ENCODE results near the gene TBPL1.

The TBPL1 gene

DNA sequence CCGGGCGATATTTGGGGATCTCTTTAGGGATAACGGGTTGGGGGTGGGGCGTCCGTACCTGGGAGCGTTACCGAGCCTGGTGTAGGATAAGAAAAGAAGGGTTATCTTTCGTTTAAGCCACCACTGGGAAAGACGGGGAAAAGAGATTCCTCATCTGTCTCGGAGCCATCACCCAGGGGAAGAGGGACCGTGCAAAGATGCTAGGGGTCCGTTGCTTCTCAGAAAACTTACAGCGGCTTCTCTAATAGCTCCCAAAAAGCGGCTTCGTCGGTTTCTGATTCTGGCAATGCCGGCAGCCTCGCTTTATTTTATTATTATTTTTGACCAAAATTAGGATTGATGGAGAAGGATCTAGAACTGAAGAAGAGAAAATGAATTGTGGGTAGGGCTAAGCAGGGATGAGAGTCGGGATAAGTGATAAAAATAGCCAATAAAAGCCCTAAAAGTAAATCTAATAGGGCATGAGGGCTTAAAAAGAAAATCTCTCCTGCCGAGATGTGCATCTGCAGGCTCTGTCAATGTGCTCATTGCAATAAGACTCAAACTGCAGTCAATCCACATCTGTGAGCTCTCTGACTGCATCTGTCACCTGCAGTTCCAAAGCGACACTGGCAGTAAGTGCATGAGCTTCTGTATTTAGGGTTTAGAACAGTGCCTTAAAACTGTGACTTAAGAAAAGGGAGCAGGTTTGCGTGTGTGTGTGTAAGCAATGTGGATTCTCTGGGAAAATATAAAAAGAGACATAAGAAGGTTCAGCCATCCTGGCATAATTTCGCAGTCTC lies 801 bp downstream of the TBPL1 start:
- DNase-seq (ENCODE audit: low spot score): peak; percentile 52

DNA sequence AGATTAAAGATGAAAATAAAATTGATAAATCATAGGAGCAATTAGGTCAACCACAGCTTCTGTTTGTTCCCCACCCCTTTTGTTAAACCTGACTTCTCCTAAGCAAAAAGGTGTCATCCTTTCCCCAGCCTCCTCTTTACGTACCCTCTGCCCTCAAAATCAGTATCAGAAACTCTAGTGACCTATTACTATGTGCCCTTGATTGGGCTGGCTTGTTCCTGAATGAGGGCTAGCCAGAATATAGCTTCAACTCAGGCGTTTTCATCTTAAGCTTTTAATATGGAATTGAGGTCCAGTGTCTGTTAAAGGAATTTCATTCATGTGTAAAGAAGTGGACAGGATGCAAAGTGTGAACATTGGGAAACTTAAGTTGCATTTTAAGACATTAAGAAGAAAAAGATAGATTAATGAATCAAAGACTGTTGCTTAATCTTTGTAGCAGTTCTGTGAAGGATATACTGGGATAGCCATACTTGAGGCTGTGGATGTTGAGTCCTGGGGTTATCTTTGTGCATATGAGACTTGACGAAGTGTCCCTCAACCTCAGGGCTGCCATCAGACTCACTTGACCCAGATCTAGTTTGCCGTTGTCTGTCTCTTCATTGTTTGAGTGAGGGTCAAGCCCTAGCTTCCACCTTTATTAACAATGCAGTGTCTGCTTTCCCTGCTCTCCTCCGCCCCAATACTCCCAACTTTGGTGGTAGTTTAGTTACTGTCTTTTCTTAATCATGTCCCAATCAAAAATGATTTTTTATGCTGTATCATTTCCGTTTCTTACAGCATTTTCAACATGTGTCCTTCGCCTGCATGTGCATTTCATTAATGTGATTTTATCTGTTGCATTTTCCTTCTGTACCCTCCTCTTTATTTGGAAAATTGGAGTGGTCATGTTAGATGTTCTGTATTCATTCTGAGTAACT lies 1.9 kb downstream of the TBPL1 start:
- DNase-seq (ENCODE audit: low spot score): no peak

DNA sequence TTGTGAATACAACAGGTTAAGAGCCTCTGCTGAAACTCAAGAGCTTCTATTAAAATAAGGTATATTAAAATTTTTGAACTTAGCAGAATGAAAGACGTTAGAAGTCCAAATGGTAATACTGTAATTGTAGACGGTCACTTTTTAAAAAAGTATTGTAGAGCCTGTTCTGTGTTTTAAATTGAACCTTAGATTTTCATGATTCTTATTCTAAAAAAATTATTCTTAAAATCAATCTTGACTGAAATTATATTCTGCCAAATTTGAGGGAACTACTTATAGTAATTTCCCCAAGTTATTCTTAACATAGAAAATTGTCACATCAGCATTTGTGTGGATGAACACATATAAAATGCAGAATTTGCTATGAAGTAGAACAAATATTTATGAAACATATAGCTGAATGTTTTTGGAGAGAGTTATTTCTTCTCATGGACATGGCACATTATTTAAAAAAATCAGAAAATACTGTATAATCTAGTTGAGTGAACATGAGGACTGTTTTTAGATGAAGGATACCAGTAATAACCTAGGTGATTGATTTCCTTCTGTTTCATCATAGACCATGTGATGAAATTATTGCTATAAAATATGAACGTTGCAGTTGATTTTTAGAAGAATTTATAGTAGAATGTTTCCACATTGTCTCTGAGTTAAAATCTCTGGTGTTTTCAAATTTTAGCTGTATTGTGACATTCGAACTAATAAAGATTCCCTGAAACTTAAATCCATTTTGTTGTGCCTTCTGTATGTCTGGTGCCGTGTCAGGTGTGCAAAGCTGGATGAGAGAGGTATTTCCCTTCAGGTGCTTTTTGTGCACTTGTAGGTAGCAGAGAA lies 2.8 kb downstream of the TBPL1 start:
- no peak for DNase-seq (ENCODE audit: low spot score)

DNA sequence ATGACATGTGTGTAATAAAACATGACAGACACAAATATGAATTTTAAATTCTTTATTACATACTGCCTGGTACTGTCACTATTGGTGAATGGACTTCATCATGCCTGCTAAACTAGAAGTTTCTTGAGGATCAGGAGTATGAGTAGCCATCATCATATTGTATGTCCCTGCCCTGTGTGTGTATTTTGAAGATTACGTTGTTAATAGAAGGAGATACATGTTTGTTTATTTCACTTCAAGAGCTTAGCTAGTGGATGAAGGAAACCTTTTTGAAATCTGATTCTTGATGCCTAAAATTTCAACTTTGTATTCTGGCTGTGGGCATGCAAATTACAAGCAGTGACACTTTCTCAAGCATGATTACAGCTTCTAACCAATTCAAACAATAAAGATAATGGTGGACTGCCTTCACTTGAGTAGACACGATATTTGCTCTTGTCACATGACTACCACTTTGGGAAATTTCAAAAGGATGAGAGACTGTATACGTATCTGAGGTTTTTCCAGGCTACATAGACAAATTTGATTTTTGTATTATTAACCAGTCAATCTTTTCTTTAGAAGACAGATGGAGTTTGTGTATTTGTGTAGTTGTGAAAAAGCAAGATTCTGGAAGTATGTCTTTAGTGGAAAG lies 3.5 kb downstream of the TBPL1 start:
- no peak for DNase-seq (ENCODE audit: low spot score)

DNA sequence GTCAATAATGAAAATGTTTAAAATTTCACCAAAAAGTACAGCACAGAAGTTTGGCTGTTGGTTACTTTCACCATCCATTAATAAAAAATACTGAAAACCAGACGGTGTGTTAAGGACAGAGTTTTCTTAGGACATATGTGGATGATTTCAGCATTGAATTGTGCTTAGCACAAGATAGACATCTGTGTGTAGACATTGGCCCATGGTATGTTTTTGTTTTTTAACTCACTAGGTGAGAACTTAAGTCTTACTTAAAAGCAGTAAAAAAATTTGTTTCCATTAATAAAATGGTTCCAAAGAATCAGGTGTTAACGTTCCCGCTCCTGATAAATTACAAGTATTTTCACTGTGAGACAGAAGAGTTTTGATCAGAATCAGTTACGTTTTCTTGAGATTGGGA lies 4.2 kb downstream of the TBPL1 start:
- DNase-seq (ENCODE audit: low spot score): no peak

DNA sequence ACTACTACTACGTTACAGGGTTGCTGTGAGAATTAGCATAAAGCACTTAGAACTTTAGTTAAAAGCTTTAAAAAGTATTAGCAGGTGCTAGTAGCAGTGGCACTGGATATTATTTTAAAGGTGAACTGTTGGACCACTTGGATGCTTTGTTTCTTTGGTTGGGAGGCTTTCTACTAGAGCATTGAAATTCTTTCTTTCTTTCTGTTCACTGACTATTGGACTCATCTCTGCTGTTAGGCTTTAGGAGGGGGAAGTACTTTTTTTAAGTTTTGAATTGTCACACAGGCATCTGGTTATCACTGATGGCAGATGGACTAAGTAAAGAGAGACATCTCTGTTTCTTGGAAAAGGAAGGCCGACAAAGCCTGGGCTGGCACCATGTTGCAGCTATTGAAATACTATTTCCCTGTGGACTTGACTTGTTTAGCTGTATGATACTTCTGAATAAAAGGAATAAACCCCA lies 4.8 kb downstream of the TBPL1 start:
- no peak for DNase-seq (ENCODE audit: low spot score)

DNA sequence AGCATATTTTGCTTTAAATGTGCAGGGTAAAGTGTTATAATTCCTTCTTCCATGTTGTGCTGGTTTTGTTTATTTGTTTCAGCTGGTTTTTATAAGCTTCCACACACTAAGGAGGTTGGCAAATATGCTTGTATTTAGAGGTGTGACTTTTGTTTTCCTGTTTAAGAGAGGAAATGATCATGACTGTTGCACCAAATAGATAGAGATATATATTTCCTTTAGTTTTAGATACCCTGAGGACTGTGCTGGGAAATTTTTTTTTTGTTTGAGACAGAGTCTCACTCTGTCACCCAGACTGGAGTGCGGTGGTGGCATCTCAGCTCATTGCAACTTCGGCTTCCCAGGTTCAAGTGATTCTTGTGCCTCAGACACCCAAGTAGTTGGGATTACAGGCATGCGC lies 5.8 kb downstream of the TBPL1 start:
- DNase-seq (ENCODE audit: low spot score): no peak

DNA sequence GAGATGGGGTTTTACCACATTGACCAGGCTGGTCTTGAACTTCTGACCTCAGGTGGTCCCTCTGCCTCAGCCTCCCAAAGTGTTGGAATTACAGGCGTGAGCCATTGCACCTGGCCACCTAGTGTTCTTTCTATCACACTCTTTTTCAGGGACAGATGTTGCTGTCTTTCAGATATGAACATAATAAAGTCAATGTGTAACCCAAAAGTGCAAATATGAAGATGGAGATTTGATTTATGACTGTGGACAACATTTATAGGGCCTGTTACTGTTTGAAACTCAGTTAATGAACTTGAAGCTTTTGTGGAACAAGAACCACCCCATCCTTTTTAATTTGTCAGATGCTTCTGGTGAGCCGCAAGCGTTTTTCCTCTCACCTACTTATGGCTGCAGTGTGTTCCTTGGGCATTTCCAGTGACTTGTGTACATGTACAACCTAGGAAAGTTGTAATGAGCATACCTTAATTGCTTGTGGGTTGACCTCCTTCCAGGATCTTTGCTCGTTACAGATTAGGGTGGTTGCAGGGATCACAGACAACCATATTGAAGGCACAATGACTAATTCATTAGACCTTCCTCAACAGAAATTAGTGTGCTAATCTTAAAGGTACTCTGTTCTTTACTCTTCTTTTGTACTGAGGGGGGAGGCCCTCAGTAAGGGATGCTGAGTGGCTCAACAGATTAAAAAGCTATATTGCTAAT lies 6.8 kb downstream of the TBPL1 start:
- no peak for DNase-seq (ENCODE audit: low spot score)

DNA sequence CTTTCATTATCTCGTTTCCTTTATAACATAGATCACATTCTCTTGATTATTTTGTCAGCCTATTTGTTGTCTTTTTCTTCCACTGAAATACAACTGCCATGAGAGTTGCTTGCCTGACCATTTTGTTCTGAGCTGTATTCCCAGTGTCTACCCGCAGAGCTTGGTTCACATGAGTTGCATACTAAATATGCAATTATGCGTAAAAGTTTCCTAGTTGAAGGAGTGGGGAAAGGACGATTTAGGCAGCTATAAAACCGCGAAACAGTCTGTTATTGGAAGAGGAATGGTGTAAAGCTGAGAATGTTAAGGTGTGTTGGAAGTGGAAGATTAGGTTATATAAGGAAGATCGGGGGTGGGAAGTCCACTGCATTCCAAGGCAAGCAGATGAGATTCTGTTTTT lies 8.8 kb downstream of the TBPL1 start:
- DNase-seq (ENCODE audit: low spot score): no peak

DNA sequence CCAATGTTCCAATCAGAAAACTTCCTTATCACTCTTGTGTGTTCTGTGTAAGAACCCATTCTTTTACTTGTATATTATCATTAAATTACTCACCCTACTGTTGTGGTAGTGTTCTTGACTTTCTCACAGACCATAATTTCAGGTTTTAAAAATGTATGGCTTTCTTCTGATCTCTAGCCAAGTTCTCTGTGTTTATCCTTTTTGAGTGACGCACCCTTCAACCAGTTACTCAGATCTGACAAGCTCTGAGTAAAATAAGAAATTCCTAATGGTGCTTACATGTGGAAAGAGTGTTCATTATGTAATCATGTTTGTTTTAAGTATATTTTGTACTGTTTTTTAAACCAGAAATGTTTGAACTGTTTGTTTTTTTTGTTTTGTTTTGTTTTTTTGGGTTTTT lies 11.0 kb downstream of the TBPL1 start:
- peak; percentile 80 for DNase-seq (ENCODE audit: low spot score)

DNA sequence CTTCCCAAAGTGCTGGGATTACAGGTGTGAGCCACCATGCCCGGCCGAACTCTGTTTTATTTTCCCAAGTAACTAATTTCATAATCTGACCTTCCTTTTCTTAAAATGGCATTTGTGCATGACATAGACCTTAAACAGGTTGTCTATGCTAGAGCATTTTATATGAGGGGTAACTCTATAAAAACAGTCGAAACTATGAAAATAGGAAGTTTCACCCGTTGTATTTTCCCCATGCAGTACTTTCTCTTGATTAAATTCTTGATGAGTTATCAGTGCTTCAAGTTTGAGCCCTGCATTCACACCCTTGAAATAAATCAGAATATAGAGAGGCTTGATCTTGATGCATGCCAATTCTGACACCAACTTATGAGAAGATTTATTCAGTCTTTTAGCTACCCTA lies 11.7 kb downstream of the TBPL1 start:
- no peak for DNase-seq (ENCODE audit: low spot score)

DNA sequence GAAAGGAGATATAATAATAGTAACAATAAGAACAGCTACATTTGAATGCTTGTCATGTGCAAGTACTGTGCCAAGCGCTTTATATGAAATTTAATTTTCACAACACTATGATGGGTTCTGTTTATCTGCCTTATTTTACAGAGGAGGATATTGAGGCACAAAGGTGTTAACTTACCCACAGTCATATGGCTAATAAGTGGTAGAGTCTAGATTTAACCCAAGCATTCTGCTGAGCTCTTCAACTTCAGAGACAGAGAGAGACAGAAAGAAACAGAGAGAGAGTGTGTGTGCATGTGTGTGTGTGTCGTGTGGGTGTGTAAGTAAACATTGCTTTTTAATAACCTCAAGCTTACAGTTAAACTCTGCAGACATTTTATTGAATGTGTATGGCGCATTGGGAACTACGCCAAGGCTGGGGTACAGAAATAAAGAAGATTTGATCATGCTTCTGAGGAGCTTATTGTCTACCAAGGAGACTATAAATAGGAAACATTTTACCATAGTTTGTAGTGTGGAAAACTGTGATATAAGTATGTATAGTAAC lies 12.9 kb downstream of the TBPL1 start:
- no peak for DNase-seq (ENCODE audit: low spot score)

DNA sequence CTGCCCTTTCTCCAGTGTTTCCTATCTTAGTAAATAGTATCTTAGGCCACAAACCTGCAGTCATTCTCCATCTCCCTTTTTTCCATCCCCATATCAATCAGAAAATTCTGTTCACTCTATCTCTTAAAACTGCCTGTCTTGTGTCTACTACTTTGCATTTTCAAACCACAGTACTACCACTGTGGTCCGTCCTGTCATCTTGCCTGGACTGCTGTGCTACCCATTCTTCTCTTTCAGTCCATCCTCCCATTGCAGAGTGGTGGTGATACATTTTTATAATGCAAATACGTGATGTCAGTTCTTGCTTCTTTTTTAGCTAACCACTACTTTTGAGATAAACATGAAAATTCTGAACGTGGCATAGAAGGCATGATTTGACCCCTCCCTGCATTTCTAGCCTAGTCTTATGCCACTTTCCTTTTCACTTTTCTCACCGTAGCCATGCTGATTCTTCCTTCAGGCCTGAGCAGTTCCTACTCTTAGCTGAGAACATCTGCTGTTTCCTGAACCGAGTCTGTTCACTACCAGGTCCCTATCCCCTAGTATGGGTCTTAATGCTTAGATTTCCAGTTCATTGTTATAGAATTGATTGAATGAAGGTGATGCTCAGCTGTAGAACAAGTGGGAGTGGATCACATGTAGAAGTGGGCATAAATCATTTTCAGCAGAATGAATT lies 13.8 kb downstream of the TBPL1 start:
- no peak for DNase-seq (ENCODE audit: low spot score)

DNA sequence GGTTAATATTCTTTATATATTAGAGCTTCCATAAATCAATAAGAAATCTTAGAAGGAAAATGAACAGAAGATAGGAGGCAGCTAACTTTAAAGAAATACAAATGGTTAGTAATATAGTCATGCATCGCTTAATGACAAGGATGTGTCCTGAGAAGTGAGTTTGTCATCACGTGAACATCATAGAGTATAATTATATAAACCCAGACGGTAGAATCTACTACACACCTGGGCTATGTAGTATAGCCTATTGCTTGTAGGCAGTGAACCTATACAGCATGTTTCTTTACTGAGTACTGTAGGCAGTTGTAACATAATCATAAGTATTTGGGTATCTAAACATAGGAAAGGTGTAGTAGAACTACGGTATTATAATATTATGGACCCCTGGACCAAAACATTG lies 14.3 kb downstream of the TBPL1 start:
- no peak for DNase-seq (ENCODE audit: low spot score)

DNA sequence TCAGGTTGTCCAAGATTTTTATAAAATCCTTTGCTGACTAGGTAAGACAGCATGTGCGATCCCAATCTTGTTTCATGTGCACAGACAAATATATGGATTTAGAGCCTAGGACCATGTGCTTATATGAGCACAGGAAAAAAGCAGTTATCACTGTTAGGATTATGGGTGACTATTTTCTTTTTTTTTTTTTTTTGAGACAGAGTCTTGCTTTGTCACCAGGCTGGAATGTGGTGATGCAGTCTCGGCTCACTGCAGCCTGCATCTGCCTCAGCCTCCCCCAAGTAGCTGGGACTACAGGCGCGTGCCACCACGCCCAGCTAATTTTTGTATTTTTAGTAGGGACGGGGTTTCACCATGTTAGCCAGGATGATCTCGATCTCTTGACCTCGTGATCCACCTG lies 14.8 kb downstream of the TBPL1 start:
- peak; percentile 51 for DNase-seq (ENCODE audit: low spot score)

DNA sequence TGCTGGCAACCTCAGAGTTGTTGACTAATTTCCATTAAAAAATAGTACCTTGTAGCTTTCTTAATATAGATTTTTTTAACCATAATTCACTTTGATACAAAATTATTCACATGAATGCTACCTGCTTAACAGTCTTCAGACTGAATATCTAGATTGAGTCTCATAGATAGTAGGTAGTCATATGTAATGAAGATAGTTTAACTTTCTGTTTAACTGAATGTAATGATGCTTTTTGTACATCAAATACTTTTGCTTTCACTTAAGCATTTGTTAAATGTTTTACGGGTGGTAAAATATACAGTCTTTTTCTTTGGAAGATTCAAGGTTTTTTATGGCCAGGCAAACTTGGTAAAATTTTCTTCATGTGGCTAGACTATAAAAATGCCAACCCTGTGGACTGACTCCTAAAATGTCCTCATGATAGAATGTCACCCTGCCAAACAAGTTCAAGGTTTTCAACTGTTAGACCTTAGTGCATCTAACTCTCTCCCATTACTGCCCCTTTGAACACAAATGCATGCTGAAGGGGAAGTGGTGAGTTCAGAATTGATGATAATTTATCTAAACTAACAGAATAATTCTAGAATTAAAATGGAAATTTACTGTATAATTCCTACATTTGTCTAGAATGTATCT lies 16.4 kb downstream of the TBPL1 start:
- DNase-seq (ENCODE audit: low spot score): no peak

DNA sequence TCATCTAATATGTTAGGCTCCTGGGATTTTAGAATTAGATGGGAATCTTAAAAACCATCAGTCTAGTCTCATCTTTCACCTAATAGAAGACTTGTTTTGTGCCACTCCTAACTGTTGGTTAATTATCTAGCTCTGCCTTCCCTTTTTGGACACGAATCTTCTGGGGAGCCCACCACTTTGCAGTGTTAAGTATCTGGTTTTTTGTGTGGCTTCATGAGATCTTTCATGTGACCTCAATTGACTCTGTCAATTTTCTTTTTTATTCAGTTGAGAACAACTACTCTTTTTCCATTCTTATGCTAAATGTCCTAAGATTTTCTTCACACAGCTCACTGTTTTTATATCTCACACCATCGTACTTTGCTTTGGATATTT lies 16.9 kb downstream of the TBPL1 start:
- no peak for DNase-seq (ENCODE audit: low spot score)

DNA sequence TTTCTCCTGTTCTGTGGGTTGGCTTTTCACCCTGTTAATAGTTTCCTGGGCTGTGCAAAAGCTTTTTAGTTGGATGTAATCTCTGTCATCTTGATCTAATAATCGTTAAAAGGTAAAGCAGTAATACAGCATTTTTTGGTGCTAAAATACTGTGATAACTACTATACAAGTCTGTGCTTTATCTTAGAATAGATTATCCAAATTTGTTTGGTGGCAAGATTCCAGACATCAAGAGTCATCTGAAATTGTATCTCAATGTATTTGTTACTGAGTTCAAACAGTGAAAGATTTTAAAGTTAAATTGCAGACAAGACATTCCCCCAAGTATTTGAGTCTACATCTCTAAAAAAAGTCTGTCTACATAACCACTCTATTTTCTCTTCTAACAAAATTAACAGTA lies 18.8 kb downstream of the TBPL1 start:
- DNase-seq (ENCODE audit: low spot score): no peak

DNA sequence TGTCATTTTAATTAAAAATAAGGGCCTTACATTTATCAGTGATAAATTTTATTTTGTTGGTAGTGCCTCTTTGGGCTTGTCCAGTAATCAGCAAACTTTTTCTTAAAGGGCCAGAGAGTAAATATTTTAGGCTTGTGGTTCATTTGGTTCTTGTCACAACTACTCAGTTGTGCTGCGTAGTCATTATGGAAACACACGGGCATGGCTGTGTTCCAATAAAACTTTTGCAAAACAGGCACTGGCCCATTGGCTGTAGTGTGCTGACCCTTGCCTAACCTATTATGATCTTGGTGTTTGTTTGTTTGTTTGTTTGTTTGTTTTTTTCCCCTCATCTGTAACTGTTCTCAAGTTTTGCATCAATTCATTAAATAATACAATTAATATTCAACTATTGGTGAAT lies 19.4 kb downstream of the TBPL1 start:
- DNase-seq (ENCODE audit: low spot score): no peak
